Measurements from ENCODE around the gene TNFAIP1. TPM values are rescaled to one million over a fixed set of nuclear protein-coding genes. Genes with fewer than 3 reads are reported as not detected.
"Not testable (repeated sequence)": the region's sequence is repeated elsewhere in the genome, so short reads cannot be mapped to it uniquely, and the experiment has no call there.

Gene TNFAIP1, protein sequence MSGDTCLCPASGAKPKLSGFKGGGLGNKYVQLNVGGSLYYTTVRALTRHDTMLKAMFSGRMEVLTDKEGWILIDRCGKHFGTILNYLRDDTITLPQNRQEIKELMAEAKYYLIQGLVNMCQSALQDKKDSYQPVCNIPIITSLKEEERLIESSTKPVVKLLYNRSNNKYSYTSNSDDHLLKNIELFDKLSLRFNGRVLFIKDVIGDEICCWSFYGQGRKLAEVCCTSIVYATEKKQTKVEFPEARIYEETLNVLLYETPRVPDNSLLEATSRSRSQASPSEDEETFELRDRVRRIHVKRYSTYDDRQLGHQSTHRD
- total RNA-seq = 57.0 and 59.2 TPM in 2 replicates
- long read RNA-seq, transcript TNFAIP1-201 (7 exons, 3,627 nt) = major isoform, 76 of 126 reads
- long read RNA-seq, partial matches to known transcripts = 48 of 126 reads
- long read RNA-seq, other reads (novel, unspliced or antisense) = 2 of 126 reads

DNA sequence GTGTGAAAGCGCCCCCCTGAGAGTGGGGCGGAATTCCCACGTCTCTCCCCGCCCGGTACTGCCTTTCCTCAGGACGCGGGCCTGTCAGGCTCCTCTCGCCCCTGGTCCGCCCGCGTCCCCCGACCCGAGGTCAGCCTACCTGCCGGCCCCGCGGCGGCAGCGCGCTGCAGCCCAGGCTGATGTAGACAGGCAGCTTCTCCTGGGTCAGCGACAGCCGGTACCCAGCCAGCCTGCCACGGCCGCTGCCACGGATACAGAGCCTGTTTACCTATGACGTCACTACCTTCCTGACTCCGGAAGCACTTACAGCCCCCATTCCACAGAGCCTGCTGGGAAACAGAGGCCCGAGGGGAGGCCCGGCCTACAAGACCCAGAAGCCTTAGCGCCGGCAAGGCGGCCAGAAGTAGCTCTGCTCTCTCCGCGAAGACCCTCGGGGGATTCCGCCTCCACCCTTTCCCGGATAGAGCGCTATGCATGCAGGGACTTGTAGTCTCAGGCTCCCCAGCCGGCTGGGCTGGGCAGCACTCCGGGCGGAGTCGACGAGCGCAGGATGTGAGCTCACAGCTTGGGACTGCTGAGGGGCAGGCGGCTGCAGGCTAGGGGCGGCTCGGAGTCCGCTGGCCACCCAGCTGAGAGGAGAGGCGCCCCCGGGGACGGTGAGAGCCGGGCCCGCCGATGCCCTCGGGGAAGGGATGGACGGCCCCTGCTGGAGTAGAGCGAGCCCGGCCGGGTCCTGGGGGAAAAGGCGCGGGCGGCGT is at the start of gene TNFAIP1, which contains the start of gene IFT20:
Gene TNFAIP1, plus strand, starts transcription at position 561 of the 758 bp plus-strand sequence. CDS start 3,761 bp downstream, outside the sequence.
Gene IFT20, minus strand, starts transcription at position 272 of the 758 bp plus-strand sequence. CDS start 3,487 bp downstream, outside the sequence.
- no peaks in the 10 kb centered on the region for H3K9me3 Mint-ChIP-seq (ENCODE audit: unreplicated experiment)
- peaks cover 55% of the 10 kb centered on the region for H3K4me1 Mint-ChIP-seq (ENCODE audit: unreplicated experiment)
- peak within 1 kb of the TSS; percentile 98 for H3K27ac Mint-ChIP-seq (ENCODE audit: unreplicated experiment)
- peak; percentile 100 for DNase-seq (ENCODE audit: extremely low spot score, unreplicated experiment)
- TF ChIP-seq, protein P1, sequence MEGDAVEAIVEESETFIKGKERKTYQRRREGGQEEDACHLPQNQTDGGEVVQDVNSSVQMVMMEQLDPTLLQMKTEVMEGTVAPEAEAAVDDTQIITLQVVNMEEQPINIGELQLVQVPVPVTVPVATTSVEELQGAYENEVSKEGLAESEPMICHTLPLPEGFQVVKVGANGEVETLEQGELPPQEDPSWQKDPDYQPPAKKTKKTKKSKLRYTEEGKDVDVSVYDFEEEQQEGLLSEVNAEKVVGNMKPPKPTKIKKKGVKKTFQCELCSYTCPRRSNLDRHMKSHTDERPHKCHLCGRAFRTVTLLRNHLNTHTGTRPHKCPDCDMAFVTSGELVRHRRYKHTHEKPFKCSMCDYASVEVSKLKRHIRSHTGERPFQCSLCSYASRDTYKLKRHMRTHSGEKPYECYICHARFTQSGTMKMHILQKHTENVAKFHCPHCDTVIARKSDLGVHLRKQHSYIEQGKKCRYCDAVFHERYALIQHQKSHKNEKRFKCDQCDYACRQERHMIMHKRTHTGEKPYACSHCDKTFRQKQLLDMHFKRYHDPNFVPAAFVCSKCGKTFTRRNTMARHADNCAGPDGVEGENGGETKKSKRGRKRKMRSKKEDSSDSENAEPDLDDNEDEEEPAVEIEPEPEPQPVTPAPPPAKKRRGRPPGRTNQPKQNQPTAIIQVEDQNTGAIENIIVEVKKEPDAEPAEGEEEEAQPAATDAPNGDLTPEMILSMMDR (IDR thresholded peaks at IDR 0.05) = no peak
- no peaks in the 10 kb centered on the region for H3K27me3 Mint-ChIP-seq (ENCODE audit: unreplicated experiment)
- peaks cover 16% of the 10 kb centered on the region for H3K36me3 Mint-ChIP-seq (ENCODE audit: unreplicated experiment)
- H3K4me3 Mint-ChIP-seq (ENCODE audit: unreplicated experiment) = peak within 1 kb of the TSS; percentile 98

DNA sequence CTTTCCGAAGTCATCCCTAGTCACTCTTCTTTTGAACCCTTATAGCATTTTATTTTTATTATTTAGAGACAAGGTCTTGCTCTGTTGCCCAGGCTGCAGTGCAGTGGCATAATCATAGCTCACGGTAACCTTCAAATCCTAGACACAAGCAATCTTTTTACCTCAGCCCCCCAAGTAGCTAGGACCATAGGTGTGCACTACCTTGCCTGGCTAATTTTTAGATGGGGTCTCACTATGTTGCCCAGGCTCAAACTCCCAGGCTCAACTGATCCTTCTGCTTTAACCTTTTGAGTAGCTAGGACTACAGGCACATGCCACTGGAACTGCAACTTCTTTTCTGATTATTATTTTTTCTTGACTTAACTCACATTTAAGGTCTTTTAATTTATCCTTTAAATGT is 49.6 kb upstream of the TNFAIP1 start:
- H3K36me3 Mint-ChIP-seq (ENCODE audit: unreplicated experiment) = no peaks in the 10 kb centered on the region
- peaks cover 39% of the 10 kb centered on the region for H3K4me1 Mint-ChIP-seq (ENCODE audit: unreplicated experiment)
- no peaks in the 10 kb centered on the region for H3K27me3 Mint-ChIP-seq (ENCODE audit: unreplicated experiment)
- DNase-seq (ENCODE audit: extremely low spot score, unreplicated experiment) = no peak
- no peak overlapping the region for H3K4me3 Mint-ChIP-seq (ENCODE audit: unreplicated experiment)
- TF ChIP-seq, protein P1 (IDR thresholded peaks at IDR 0.05) = no peak
- H3K27ac Mint-ChIP-seq (ENCODE audit: unreplicated experiment) = no peak overlapping the region
- no peaks in the 10 kb centered on the region for H3K9me3 Mint-ChIP-seq (ENCODE audit: unreplicated experiment)

DNA sequence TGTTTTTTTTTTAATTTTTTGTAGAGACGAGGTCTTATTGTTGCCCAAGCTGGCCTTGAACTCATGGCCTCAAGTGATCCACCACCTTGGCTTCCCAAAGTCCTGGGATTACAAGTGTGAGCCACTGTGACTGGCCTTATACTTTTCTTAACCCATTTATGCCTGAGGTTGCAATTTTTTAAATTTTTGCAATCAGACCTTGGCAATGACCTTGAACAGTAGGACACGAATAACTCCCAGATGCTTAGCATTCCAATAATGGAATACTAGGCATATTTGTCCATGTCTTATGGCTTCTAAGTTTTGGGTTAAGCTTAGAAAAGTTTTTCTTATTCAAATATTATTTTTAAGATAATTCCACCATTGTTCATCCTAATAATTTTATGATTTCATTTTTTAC is 44.9 kb upstream of the TNFAIP1 start:
- H3K36me3 Mint-ChIP-seq (ENCODE audit: unreplicated experiment) = no peaks in the 10 kb centered on the region
- H3K27me3 Mint-ChIP-seq (ENCODE audit: unreplicated experiment) = no peaks in the 10 kb centered on the region
- H3K9me3 Mint-ChIP-seq (ENCODE audit: unreplicated experiment) = no peaks in the 10 kb centered on the region
- H3K4me3 Mint-ChIP-seq (ENCODE audit: unreplicated experiment) = no peak overlapping the region
- TF ChIP-seq, protein P1 (IDR thresholded peaks at IDR 0.05) = no peak
- H3K4me1 Mint-ChIP-seq (ENCODE audit: unreplicated experiment) = peaks cover 32% of the 10 kb centered on the region
- peak overlapping the region; percentile 71 for H3K27ac Mint-ChIP-seq (ENCODE audit: unreplicated experiment)
- DNase-seq (ENCODE audit: extremely low spot score, unreplicated experiment) = no peak

DNA sequence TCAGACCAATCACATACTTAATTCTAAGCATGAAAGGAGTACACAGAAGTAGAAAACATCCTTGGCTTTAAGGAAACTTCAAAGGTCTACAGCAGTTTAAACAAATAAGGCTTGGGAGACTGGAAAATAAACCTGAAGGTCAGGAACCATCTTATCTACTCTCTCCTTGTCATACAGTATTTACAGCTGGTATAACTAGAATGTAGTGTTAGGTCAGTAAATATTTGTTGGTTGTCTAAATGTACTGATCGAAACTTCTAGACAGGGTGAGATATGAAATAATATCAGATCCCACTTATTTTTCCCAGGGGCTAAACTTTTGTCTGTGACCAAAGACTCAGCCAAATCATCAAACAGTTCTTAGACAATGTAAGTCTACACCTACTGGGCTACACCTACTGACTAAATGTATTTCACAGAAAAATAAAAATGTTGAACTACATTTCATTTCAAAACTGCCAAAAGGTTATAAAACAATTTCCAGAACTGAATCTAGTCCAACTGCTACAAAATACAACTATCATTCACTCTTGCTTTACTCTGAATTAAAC is 43.7 kb upstream of the TNFAIP1 start:
- H3K4me1 Mint-ChIP-seq (ENCODE audit: unreplicated experiment) = peaks cover 35% of the 10 kb centered on the region
- no peak overlapping the region for H3K4me3 Mint-ChIP-seq (ENCODE audit: unreplicated experiment)
- H3K9me3 Mint-ChIP-seq (ENCODE audit: unreplicated experiment) = no peaks in the 10 kb centered on the region
- H3K27ac Mint-ChIP-seq (ENCODE audit: unreplicated experiment) = no peak overlapping the region
- no peak for DNase-seq (ENCODE audit: extremely low spot score, unreplicated experiment)
- TF ChIP-seq, protein P1 (IDR thresholded peaks at IDR 0.05) = no peak
- no peaks in the 10 kb centered on the region for H3K27me3 Mint-ChIP-seq (ENCODE audit: unreplicated experiment)
- no peaks in the 10 kb centered on the region for H3K36me3 Mint-ChIP-seq (ENCODE audit: unreplicated experiment)

DNA sequence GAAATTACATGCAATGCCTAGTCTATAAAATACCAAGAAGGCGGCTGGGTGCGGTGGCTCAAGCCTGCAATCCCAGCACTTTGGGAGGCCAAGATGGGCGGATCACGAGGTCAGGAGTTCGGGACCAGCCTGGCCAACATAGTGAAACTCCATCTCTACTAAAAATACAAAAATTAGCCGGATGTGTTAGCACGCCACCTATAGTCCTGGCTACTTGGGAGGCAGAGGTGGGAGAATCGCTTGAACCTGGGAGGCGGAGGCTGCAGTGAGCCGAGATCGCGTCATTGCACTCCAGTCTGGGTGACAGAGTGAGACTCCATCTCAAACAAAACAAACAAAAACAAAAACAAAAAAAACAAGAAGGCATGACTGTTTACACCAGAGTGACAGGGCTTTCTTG is 42.7 kb upstream of the TNFAIP1 start:
- not testable (repeated sequence) for H3K36me3 Mint-ChIP-seq (ENCODE audit: unreplicated experiment); H3K27me3 Mint-ChIP-seq (ENCODE audit: unreplicated experiment); H3K9me3 Mint-ChIP-seq (ENCODE audit: unreplicated experiment); H3K4me3 Mint-ChIP-seq (ENCODE audit: unreplicated experiment); H3K27ac Mint-ChIP-seq (ENCODE audit: unreplicated experiment); DNase-seq (ENCODE audit: extremely low spot score, unreplicated experiment)
- peaks cover 31% of the 10 kb centered on the region for H3K4me1 Mint-ChIP-seq (ENCODE audit: unreplicated experiment)
